ENCODE results near the gene N4BP2L1. TPM values are rescaled to one million over a fixed set of nuclear protein-coding genes. Genes with fewer than 3 reads are reported as not detected.

The N4BP2L1 gene
- total and polyA plus RNA-seq, 4 donors, result 11.0 to 64.6 (median 26.5) TPM

DNA sequence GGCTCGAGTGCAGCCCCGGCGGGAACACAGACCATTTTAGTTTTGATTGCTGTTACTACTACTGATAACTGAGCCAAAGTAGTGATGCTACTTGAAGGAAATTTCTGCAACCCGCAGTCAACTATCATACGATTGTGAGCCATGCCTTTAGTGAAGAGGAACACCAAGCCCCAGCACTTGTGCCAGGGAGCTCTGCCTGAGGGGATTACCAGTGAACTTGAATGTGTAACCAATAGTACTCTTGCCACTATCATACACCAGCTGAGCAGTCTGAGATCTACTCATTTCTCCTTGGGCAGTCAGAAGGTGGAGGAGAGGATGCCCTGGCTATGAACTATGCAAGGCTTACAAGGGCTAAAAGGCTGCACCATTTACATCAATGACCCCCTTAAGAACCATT, 49.0 kb upstream of the N4BP2L1 start:
- no peak overlapping the region for H3K4me3 ChIP-seq (ENCODE audit: low read depth in 1 of 3, low read length in 3 of 3)
- H3K36me3 ChIP-seq (ENCODE audit: control insufficient read depth in 4 of 4, insufficient read depth in 3 of 4, low read depth in 1 of 4, low read length in 3 of 4), result no peaks in the 10 kb centered on the region
- no peak for DNase-seq (ENCODE audit: low spot score)
- H3K4me1 ChIP-seq (ENCODE audit: control insufficient read depth in 4 of 4, insufficient read depth in 4 of 4, low read length in 3 of 4), result no peaks in the 10 kb centered on the region
- H3K9me3 ChIP-seq (ENCODE audit: control insufficient read depth in 4 of 4, low read length in 3 of 4), result no peaks in the 10 kb centered on the region
- 97% methylated on average over 5 of the region's 5 CpGs for WGBS
- H3K9ac ChIP-seq (ENCODE audit: low read depth in 1 of 2, low read length in 2 of 2), result no peak overlapping the region
- TF ChIP-seq GABPA (IDR thresholded peaks at IDR 0.05 in 1 of 2, conservative IDR thresholded peaks at IDR 0.05 in 1 of 2) (no peak), YY1 (IDR thresholded peaks at IDR 0.05) (no peak), RXRA (IDR thresholded peaks at IDR 0.05) (no peak), FOXA1 (IDR thresholded peaks at IDR 0.05) (no peak)
- TF ChIP-seq, protein P1, sequence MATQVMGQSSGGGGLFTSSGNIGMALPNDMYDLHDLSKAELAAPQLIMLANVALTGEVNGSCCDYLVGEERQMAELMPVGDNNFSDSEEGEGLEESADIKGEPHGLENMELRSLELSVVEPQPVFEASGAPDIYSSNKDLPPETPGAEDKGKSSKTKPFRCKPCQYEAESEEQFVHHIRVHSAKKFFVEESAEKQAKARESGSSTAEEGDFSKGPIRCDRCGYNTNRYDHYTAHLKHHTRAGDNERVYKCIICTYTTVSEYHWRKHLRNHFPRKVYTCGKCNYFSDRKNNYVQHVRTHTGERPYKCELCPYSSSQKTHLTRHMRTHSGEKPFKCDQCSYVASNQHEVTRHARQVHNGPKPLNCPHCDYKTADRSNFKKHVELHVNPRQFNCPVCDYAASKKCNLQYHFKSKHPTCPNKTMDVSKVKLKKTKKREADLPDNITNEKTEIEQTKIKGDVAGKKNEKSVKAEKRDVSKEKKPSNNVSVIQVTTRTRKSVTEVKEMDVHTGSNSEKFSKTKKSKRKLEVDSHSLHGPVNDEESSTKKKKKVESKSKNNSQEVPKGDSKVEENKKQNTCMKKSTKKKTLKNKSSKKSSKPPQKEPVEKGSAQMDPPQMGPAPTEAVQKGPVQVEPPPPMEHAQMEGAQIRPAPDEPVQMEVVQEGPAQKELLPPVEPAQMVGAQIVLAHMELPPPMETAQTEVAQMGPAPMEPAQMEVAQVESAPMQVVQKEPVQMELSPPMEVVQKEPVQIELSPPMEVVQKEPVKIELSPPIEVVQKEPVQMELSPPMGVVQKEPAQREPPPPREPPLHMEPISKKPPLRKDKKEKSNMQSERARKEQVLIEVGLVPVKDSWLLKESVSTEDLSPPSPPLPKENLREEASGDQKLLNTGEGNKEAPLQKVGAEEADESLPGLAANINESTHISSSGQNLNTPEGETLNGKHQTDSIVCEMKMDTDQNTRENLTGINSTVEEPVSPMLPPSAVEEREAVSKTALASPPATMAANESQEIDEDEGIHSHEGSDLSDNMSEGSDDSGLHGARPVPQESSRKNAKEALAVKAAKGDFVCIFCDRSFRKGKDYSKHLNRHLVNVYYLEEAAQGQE (IDR thresholded peaks at IDR 0.05), result no peak
- no peak overlapping the region for H3K27ac ChIP-seq (ENCODE audit: low read depth in 1 of 2, low read length in 2 of 2)
- no peaks in the 10 kb centered on the region for H3K27me3 ChIP-seq (ENCODE audit: control insufficient read depth in 4 of 4, insufficient read depth in 4 of 4, low read length in 3 of 4)

DNA sequence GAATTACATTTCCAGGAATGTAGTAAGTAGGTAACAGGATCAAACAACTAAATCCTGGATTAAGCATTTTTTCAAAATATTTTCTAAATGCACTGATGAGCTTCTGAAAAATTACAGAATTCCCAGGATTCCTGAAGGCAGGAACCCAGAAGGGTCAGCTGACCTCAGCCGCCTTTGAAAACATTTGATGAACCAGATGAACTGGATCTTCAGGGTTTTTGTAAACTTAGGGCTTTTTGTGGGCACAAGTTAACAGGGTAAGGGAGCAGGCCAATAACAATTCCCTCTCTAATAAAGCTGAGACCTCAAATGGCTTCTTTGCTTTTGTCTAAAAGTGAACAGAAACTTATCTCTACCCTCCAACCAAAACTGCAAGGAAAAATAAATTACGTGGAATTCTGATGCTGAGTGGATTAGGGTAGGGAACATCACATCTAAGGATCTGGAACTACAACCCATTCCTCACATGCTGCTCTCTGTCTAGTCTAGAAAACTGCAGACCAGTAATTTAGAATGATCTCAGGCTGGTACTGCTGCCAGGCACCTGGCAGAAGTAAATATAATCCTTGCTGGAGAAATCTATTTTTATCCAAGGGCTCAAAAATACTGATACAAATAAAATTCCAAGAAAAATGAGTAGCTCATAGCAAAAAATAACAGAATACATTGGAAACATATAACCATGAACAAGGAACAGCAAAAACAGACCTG, 48.2 kb upstream of the N4BP2L1 start:
- 93% methylated on average over 2 of the region's 2 CpGs for WGBS
- no peak for DNase-seq (ENCODE audit: low spot score)
- Histone ChIP-seq H3K9me3 (ENCODE audit: control insufficient read depth in 4 of 4, low read length in 3 of 4) (no peaks in the 10 kb centered on the region), H3K36me3 (ENCODE audit: control insufficient read depth in 4 of 4, insufficient read depth in 3 of 4, low read depth in 1 of 4, low read length in 3 of 4) (no peaks in the 10 kb centered on the region), H3K27ac (ENCODE audit: low read depth in 1 of 2, low read length in 2 of 2) (no peak overlapping the region), H3K27me3 (ENCODE audit: control insufficient read depth in 4 of 4, insufficient read depth in 4 of 4, low read length in 3 of 4) (no peaks in the 10 kb centered on the region), H3K4me1 (ENCODE audit: control insufficient read depth in 4 of 4, insufficient read depth in 4 of 4, low read length in 3 of 4) (no peaks in the 10 kb centered on the region), H3K9ac (ENCODE audit: low read depth in 1 of 2, low read length in 2 of 2) (no peak overlapping the region), H3K4me3 (ENCODE audit: low read depth in 1 of 3, low read length in 3 of 3) (no peak overlapping the region)
- TF ChIP-seq TAF1 (conservative IDR thresholded peaks at IDR 0.05) (no peak), FOXA2 (IDR thresholded peaks at IDR 0.05) (no peak), EGR1 (IDR thresholded peaks at IDR 0.05; ENCODE audit: low read depth in 2 of 2) (no peak)

DNA sequence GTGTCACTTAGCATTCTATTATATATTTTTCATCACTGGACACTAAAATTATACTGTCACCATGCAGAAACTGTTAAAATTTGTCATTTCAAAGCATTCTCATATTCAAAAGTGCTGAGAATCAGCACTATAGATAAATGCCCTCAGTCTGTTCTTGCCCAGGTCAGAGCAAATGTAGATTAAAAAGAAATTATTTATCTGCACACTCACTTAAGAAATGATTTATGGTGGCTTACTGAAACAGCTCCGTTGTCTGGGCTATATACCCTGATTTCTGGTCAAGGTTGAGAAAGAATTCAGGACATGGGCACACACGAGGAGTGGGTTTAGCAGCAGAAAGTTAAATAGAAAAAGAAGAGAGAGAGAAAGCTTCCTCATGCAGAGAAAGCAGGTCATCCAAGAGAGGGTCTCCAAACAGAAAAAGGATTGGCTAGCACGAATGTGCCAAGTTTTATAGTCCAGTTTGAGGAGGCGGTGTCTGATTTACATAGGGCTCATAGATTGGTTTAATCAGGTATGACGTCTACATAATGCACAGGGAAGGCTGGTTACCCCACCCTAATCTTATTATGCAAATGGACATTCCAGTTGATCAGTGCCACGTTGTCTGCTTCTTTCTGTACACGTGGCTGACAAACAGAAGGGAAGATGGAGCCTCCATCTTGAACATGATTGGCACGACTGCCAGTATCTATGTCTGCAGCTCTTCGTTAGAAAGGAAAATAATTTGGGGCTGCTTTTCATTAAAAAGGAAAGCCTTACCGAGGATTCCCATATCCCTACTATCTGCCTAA, 47.3 kb upstream of the N4BP2L1 start:
- no peaks in the 10 kb centered on the region for H3K27me3 ChIP-seq (ENCODE audit: control insufficient read depth in 4 of 4, insufficient read depth in 4 of 4, low read length in 3 of 4)
- no peak for TF ChIP-seq YY1 (IDR thresholded peaks at IDR 0.05)
- TF ChIP-seq, protein P1 (IDR thresholded peaks at IDR 0.05), result no peak
- TF ChIP-seq HNF4G (IDR thresholded peaks at IDR 0.05), result no peak
- TF ChIP-seq RAD21 (IDR thresholded peaks at IDR 0.05), result no peak
- no peak for TF ChIP-seq FOXA2 (IDR thresholded peaks at IDR 0.05)
- no peak for TF ChIP-seq HNF4A (conservative IDR thresholded peaks at IDR 0.05)
- no peak for TF ChIP-seq JUND (IDR thresholded peaks at IDR 0.05)
- H3K9ac ChIP-seq (ENCODE audit: low read depth in 1 of 2, low read length in 2 of 2), result no peak overlapping the region
- no peak for DNase-seq (ENCODE audit: low spot score)
- H3K27ac ChIP-seq (ENCODE audit: low read depth in 1 of 2, low read length in 2 of 2), result no peak overlapping the region
- H3K36me3 ChIP-seq (ENCODE audit: control insufficient read depth in 4 of 4, insufficient read depth in 3 of 4, low read depth in 1 of 4, low read length in 3 of 4), result no peaks in the 10 kb centered on the region
- no peaks in the 10 kb centered on the region for H3K9me3 ChIP-seq (ENCODE audit: control insufficient read depth in 4 of 4, low read length in 3 of 4)
- H3K4me3 ChIP-seq (ENCODE audit: low read depth in 1 of 3, low read length in 3 of 3), result no peak overlapping the region
- H3K4me1 ChIP-seq (ENCODE audit: control insufficient read depth in 4 of 4, insufficient read depth in 4 of 4, low read length in 3 of 4), result no peaks in the 10 kb centered on the region
- WGBS, result 92% methylated on average over 10 of the region's 10 CpGs
